Spleen (tissue), 7 donors: ENCODE measurements around the gene DIS3L.

Source experiments
- CTCF ChIP-seq, 11 experiments: fragments of 200-600 bp in 7 of 11; fragments of 450-650 bp in 4 of 11; sonication (generic) in 4 of 11; IDR thresholded peaks in 8 of 11; conservative IDR thresholded peaks in 3 of 11; 1 replicate in 7 of 11; 2 replicates in 4 of 11; pipeline versions ENCODE4 v1.4.0 to v1.8.0; 2016 to 2021; ENCODE audit warnings: antibody characterized with exemption in 11 of 11, inconsistent platforms in 4 of 11, mild to moderate bottlenecking in 1 of 11
- POLR2A ChIP-seq, 3 donors: fragments of 450-650 bp; IDR thresholded peaks; one replicate each; pipeline ENCODE4 v1.5.1; 2017; ENCODE audit warnings: antibody characterized with exemption in 3 of 3, mild to moderate bottlenecking in 1 of 3
- POLR2AphosphoS5 ChIP-seq, 3 donors: sonication (generic); formaldehyde crosslinking; IDR thresholded peaks; one replicate each; pipeline ENCODE4 v1.5.1; 2017; ENCODE audit warnings: antibody characterized with exemption in 3 of 3
- donor health status: DM: no; HTN: no; CAD: no; lungs with moderate emphysema.
- donor health status: DM: no; HTN: no; CAD: no.
- donor health status: DM: no; HTN: no; CAD: no.

GRCh38 chr15:66310786-66311185 lies 17.4 kb downstream of the DIS3L start:
- TF ChIP-seq CTCF (IDR thresholded peaks at IDR 0.05 in 8 of 11, conservative IDR thresholded peaks at IDR 0.05 in 3 of 11) (no peak), POLR2A (IDR thresholded peaks at IDR 0.05) (no peak), POLR2AphosphoS5 (IDR thresholded peaks at IDR 0.05) (no peak)
